KOPT-K1 (cell line): ENCODE measurements around the gene CEP70.

Experiments used
- H3K27ac ChIP-seq: fragments of 200-600 bp; sonication (generic); 2 replicates; pipeline ENCODE4 v1.5.1; 2016; ENCODE audit warnings: antibody characterized with exemption, mild to moderate bottlenecking, low read depth, low read length; ENCODE audit not compliant: poor library complexity, severe bottlenecking
- H3K36me3 ChIP-seq: fragments of 200-600 bp; sonication (generic); 2 replicates; pipeline ENCODE4 v1.5.1; 2017; ENCODE audit warnings: antibody characterized with exemption, mild to moderate bottlenecking, low read length, moderate library complexity; ENCODE audit not compliant: insufficient read depth
- H3K9me3 ChIP-seq: fragments of 200-600 bp; sonication (generic); 2 replicates; pipeline ENCODE4 v1.5.1; 2017; ENCODE audit warnings: antibody characterized with exemption, low read length, mild to moderate bottlenecking; ENCODE audit not compliant: insufficient read depth, poor library complexity, severe bottlenecking

CEP70 gene

GRCh38 chr3:138474163-138474562 lies 119.9 kb downstream of the CEP70 start:
- Histone ChIP-seq H3K27ac (no peak overlapping the region), H3K36me3 (no peaks in the 10 kb centered on the region), H3K9me3 (no peaks in the 10 kb centered on the region)

- Histone ChIP-seq H3K36me3 (no peaks in the 10 kb centered on the region), H3K9me3 (no peaks in the 10 kb centered on the region), H3K27ac (no peak overlapping the region)
Measured at GRCh38 chr3:138473391-138473790, 120.7 kb downstream of the CEP70 start.

- Histone ChIP-seq H3K27ac (no peak overlapping the region), H3K9me3 (no peaks in the 10 kb centered on the region), H3K36me3 (no peaks in the 10 kb centered on the region)
Measured at GRCh38 chr3:138472141-138472825, 121.8 kb downstream of the CEP70 start.

- Histone ChIP-seq H3K9me3 (no peaks in the 10 kb centered on the region), H3K27ac (no peak overlapping the region), H3K36me3 (no peaks in the 10 kb centered on the region)
Measured at GRCh38 chr3:138471481-138471880, 122.6 kb downstream of the CEP70 start.

- Histone ChIP-seq H3K36me3 (no peaks in the 10 kb centered on the region), H3K27ac (no peak overlapping the region), H3K9me3 (no peaks in the 10 kb centered on the region)
Measured at GRCh38 chr3:138470687-138471086, 123.4 kb downstream of the CEP70 start.

- Histone ChIP-seq H3K27ac (no peak overlapping the region), H3K36me3 (no peaks in the 10 kb centered on the region), H3K9me3 (no peaks in the 10 kb centered on the region)
Measured at GRCh38 chr3:138469874-138470273, 124.2 kb downstream of the CEP70 start.

GRCh38 chr3:138468886-138469285 lies 125.2 kb downstream of the CEP70 start:
- no peak overlapping the region for H3K27ac ChIP-seq
- H3K36me3 ChIP-seq, result no peaks in the 10 kb centered on the region
- H3K9me3 ChIP-seq, result no peaks in the 10 kb centered on the region

- no peak overlapping the region for H3K27ac ChIP-seq
- H3K36me3 ChIP-seq, result no peaks in the 10 kb centered on the region
Measured at GRCh38 chr3:138468451-138468850, 125.6 kb downstream of the CEP70 start.

GRCh38 chr3:138467931-138468330 lies 126.1 kb downstream of the CEP70 start:
- Histone ChIP-seq H3K9me3 (no peaks in the 10 kb centered on the region), H3K36me3 (no peaks in the 10 kb centered on the region), H3K27ac (no peak overlapping the region)

More at GRCh38 chr3:138468451-138468850, 125.6 kb downstream of the CEP70 start:
- no peaks in the 10 kb centered on the region for H3K9me3 ChIP-seq

GRCh38 chr3:138465925-138466324 lies 128.1 kb downstream of the CEP70 start:
- Histone ChIP-seq H3K27ac (no peak overlapping the region), H3K36me3 (no peaks in the 10 kb centered on the region), H3K9me3 (no peaks in the 10 kb centered on the region)

- Histone ChIP-seq H3K9me3 (no peaks in the 10 kb centered on the region), H3K27ac (no peak overlapping the region), H3K36me3 (no peaks in the 10 kb centered on the region)
Measured at GRCh38 chr3:138465451-138465850, 128.6 kb downstream of the CEP70 start.

GRCh38 chr3:138464491-138464860 lies 129.6 kb downstream of the CEP70 start:
- Histone ChIP-seq H3K9me3 (no peaks in the 10 kb centered on the region), H3K36me3 (no peaks in the 10 kb centered on the region), H3K27ac (no peak overlapping the region)

- Histone ChIP-seq H3K9me3 (no peaks in the 10 kb centered on the region), H3K27ac (no peak overlapping the region), H3K36me3 (no peaks in the 10 kb centered on the region)
Measured at GRCh38 chr3:138463724-138464490, 130.2 kb downstream of the CEP70 start.

- no peaks in the 10 kb centered on the region for H3K36me3 ChIP-seq
- H3K9me3 ChIP-seq, result no peaks in the 10 kb centered on the region
- H3K27ac ChIP-seq, result no peak overlapping the region
Measured at GRCh38 chr3:138461896-138462295, 132.2 kb downstream of the CEP70 start.

- Histone ChIP-seq H3K27ac (no peak overlapping the region), H3K9me3 (no peaks in the 10 kb centered on the region), H3K36me3 (no peaks in the 10 kb centered on the region)
Measured at GRCh38 chr3:138461246-138461645, 132.8 kb downstream of the CEP70 start.
